GM11168 (cell line): ENCODE results near the gene ANGPT4.
"Not testable (repeated sequence)": the region's sequence is repeated elsewhere in the genome, so short reads cannot be mapped to it uniquely, and the experiment has no call there.

ENCODE experiments used
- in situ Hi-C: fragments of 300-500 bp; cut with MboI; formaldehyde crosslinking; loops from one replicate; pipeline ENCODE4 v1.12.0; 2022; ENCODE audit warnings: low sequenced_read_pairs; ENCODE audit not compliant: unreplicated experiment

Gene ANGPT4

GRCh38 chr20:831251-831650, 84.9 kb downstream of the ANGPT4 start:
- in situ Hi-C loops, result no loop called here

GRCh38 chr20:830011-830521, 86.1 kb downstream of the ANGPT4 start:
- in situ Hi-C loops, result no loop called here

- in situ Hi-C loops, result no loop called here
Observed at GRCh38 chr20:829551-829950, 86.6 kb downstream of the ANGPT4 start.

- in situ Hi-C loops, result no loop called here
Observed at GRCh38 chr20:828987-829386, 87.1 kb downstream of the ANGPT4 start.

GRCh38 chr20:827981-828380, 88.2 kb downstream of the ANGPT4 start:
- in situ Hi-C loops, result not testable (repeated sequence)

GRCh38 chr20:826695-827323, 89.3 kb downstream of the ANGPT4 start:
- in situ Hi-C loops, result no loop called here

- in situ Hi-C loops, result no loop called here
Observed at GRCh38 chr20:825710-826421, 90.3 kb downstream of the ANGPT4 start.

- in situ Hi-C loops, result no loop called here
Observed at GRCh38 chr20:824916-825315, 91.2 kb downstream of the ANGPT4 start.

- in situ Hi-C loops, result no loop called here
Observed at GRCh38 chr20:824490-824889, 91.6 kb downstream of the ANGPT4 start.

GRCh38 chr20:823574-823902, 92.6 kb downstream of the ANGPT4 start:
- in situ Hi-C loops, result no loop called here

- in situ Hi-C loops, result no loop called here
Observed at GRCh38 chr20:822651-823573, 93.2 kb downstream of the ANGPT4 start.

GRCh38 chr20:821731-822065, 94.4 kb downstream of the ANGPT4 start:
- in situ Hi-C loops, result no loop called here

GRCh38 chr20:821046-821730, 94.9 kb downstream of the ANGPT4 start:
- in situ Hi-C loops, result no loop called here

- in situ Hi-C loops, result no loop called here
Observed at GRCh38 chr20:820323-820953, 95.7 kb downstream of the ANGPT4 start.
